NK-92 treated with Interleukin-12 subunit alpha and Interleukin-12 subunit beta, amount 100 ng/mL, for 24 hours (cell line): ENCODE measurements around the gene EDRF1.

Source experiments
- DNase-seq: peaks from one replicate; lab custom pipeline; 2025; lab: John Stamatoyannopoulos, UW

The EDRF1 gene

GRCh38 chr10:125766511-125766910, 47.0 kb downstream of the EDRF1 start:
- no peak for DNase-seq

- DNase-seq: no peak
These were observed 48.8 kb downstream of the EDRF1 start for GRCh38 chr10:125768219-125768855.

GRCh38 chr10:125769175-125769574, 49.7 kb downstream of the EDRF1 start:
- no peak for DNase-seq

- DNase-seq: no peak
These were observed 51.3 kb downstream of the EDRF1 start for GRCh38 chr10:125770844-125771243.

GRCh38 chr10:125772112-125772863, 52.8 kb downstream of the EDRF1 start:
- no peak for DNase-seq

- DNase-seq: no peak
These were observed 53.3 kb downstream of the EDRF1 start for GRCh38 chr10:125772864-125773180.

GRCh38 chr10:125773687-125774543, 54.4 kb downstream of the EDRF1 start:
- DNase-seq: no peak

- no peak for DNase-seq
These were observed 55.2 kb downstream of the EDRF1 start for GRCh38 chr10:125774581-125775191.

GRCh38 chr10:125775491-125776106, 56.1 kb downstream of the EDRF1 start, which contains the start of gene MMP21:
Gene MMP21 (minus strand): TSS chr10:125775821. CDS start chr10:125775821, 0 bp downstream.
- DNase-seq: no peak

GRCh38 chr10:125777806-125778205, 58.3 kb downstream of the EDRF1 start:
- DNase-seq: no peak

- no peak for DNase-seq
These were observed 59.0 kb downstream of the EDRF1 start for GRCh38 chr10:125778556-125778955.

- no peak for DNase-seq
These were observed 60.2 kb downstream of the EDRF1 start for GRCh38 chr10:125779403-125780327.

- no peak for DNase-seq
These were observed 61.9 kb downstream of the EDRF1 start for GRCh38 chr10:125781374-125781773.

- no peak for DNase-seq
These were observed 62.5 kb downstream of the EDRF1 start for GRCh38 chr10:125782054-125782453.

GRCh38 chr10:125782616-125783015, 63.1 kb downstream of the EDRF1 start:
- no peak for DNase-seq

GRCh38 chr10:125783408-125783807, 63.9 kb downstream of the EDRF1 start:
- DNase-seq: no peak

GRCh38 chr10:125783957-125784356, 64.4 kb downstream of the EDRF1 start:
- DNase-seq: no peak

GRCh38 chr10:125785791-125786190, 66.3 kb downstream of the EDRF1 start:
- no peak for DNase-seq

GRCh38 chr10:125788156-125789034, 68.9 kb downstream of the EDRF1 start:
- DNase-seq: peak; percentile 29
